Ishikawa (cell line): ENCODE measurements around the gene MYCBPAP.

Experiments used
- EP300 ChIP-seq: IDR thresholded peaks from 2 replicates; pipeline ENCODE4 v1.6.1; 2012; ENCODE audit warnings: borderline replicate concordance
- FOXM1 ChIP-seq: IDR thresholded peaks from 2 replicates; pipeline ENCODE4 v1.6.1; 2012; ENCODE audit warnings: low read depth, borderline replicate concordance
- MAX ChIP-seq: IDR thresholded peaks from 2 replicates; pipeline ENCODE4 v1.6.1; 2012
- RAD21 ChIP-seq: IDR thresholded peaks from 2 replicates; pipeline ENCODE4 v1.6.1; 2012; ENCODE audit warnings: low read depth
- USF1 ChIP-seq: IDR thresholded peaks from 2 replicates; pipeline ENCODE4 v1.6.1; 2012
- YY1 ChIP-seq: IDR thresholded peaks from 2 replicates; pipeline ENCODE4 v1.6.1; 2012; ENCODE audit warnings: low read depth

GRCh38 chr17:50575581-50576210, 67.5 kb downstream of the MYCBPAP start:
- TF ChIP-seq FOXM1 (no peak), YY1 (no peak), EP300 (no peak), MAX (no peak), USF1 (no peak), RAD21 (no peak)
